GM23338 (cell line): ENCODE data around the gene LATS2.

Experiments used
- CREB1 ChIP-seq: fragments of 250-450 bp; sonication (Bioruptor Pico); IDR thresholded peaks from 2 replicates; pipeline ENCODE4 v1.5.0; 2020; ENCODE audit warnings: low read depth, mild to moderate bottlenecking, moderate library complexity
- EZH2 ChIP-seq: fragments of 200-600 bp; sonication (generic); IDR thresholded peaks from one replicate; pipeline ENCODE4 v1.8.0; 2017; ENCODE audit warnings: antibody characterized with exemption, mild to moderate bottlenecking, low read depth; ENCODE audit not compliant: unreplicated experiment
- EZH2phosphoT487 ChIP-seq: fragments of 200-600 bp; sonication (generic); IDR thresholded peaks from one replicate; pipeline ENCODE4 v1.8.1; 2018; ENCODE audit warnings: antibody characterized with exemption; ENCODE audit not compliant: unreplicated experiment
- JUNB ChIP-seq: IDR thresholded peaks from one replicate; pipeline ENCODE4 v1.6.1; 2016; ENCODE audit warnings: antibody characterized with exemption; ENCODE audit not compliant: unreplicated experiment
- NANOG ChIP-seq: IDR thresholded peaks from 2 replicates; pipeline ENCODE4 v1.6.1; 2016; ENCODE audit warnings: antibody characterized with exemption, borderline replicate concordance
- POLR2AphosphoS5 ChIP-seq: IDR thresholded peaks from 2 replicates; pipeline ENCODE4 v1.6.1; 2016; ENCODE audit warnings: antibody characterized with exemption, low read depth
- ZNF114 ChIP-seq: fragments of 250-450 bp; sonication (Bioruptor Pico); IDR thresholded peaks from 2 replicates; pipeline ENCODE4 v1.5.0; 2020; ENCODE audit warnings: mild to moderate bottlenecking, moderate library complexity
- ZNF331 ChIP-seq: fragments of 250-450 bp; sonication (Bioruptor Pico); IDR thresholded peaks from 2 replicates; pipeline ENCODE4 v1.5.0; 2020; ENCODE audit warnings: low read depth, mild to moderate bottlenecking, moderate library complexity
- TF ChIP-seq, protein P1 (sequence below), 2 experiments: fragments of 200-600 bp in 1 of 2; sonication (generic) in 1 of 2; conservative IDR thresholded peaks; 2 replicates each; pipeline versions ENCODE4 v1.5.1 to v1.6.1; 2016 to 2017; ENCODE audit warnings: antibody characterized with exemption in 2 of 2, low read depth in 2 of 2, mild to moderate bottlenecking in 2 of 2, moderate library complexity in 1 of 2
- TF ChIP-seq, protein P2 (sequence below): fragments of 250-450 bp; sonication (Bioruptor Pico); IDR thresholded peaks from 2 replicates; pipeline ENCODE4 v1.5.0; 2020; ENCODE audit warnings: mild to moderate bottlenecking, moderate library complexity
- TF ChIP-seq, protein P3 (sequence below): IDR thresholded peaks from one replicate; pipeline ENCODE4 v1.6.1; 2018; ENCODE audit warnings: antibody characterized with exemption; ENCODE audit not compliant: unreplicated experiment
- TF ChIP-seq, protein P4 (sequence below): IDR thresholded peaks from 2 replicates; pipeline ENCODE4 v1.6.1; 2016; ENCODE audit warnings: antibody characterized with exemption

DNA sequence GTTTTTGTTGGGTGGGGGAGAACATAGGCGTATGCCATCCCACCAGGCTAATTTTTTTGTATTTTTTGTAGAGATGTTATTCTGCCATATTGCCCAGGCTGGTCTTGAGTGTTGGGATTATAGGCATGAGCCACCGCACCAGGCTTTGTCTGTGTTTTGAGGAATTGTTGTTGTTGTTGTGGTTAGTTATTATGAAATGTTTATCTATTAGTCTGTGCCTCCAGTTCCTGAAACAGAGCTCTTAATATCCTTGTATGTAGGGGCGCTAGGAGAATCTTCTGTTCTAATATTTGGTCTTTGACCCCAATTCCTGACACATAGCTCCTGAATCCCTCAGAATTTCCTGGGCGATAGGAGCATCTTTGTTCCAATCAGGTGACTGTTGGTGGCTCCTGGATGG lies 5.6 kb upstream of the LATS2 start:
- TF ChIP-seq, protein P1, sequence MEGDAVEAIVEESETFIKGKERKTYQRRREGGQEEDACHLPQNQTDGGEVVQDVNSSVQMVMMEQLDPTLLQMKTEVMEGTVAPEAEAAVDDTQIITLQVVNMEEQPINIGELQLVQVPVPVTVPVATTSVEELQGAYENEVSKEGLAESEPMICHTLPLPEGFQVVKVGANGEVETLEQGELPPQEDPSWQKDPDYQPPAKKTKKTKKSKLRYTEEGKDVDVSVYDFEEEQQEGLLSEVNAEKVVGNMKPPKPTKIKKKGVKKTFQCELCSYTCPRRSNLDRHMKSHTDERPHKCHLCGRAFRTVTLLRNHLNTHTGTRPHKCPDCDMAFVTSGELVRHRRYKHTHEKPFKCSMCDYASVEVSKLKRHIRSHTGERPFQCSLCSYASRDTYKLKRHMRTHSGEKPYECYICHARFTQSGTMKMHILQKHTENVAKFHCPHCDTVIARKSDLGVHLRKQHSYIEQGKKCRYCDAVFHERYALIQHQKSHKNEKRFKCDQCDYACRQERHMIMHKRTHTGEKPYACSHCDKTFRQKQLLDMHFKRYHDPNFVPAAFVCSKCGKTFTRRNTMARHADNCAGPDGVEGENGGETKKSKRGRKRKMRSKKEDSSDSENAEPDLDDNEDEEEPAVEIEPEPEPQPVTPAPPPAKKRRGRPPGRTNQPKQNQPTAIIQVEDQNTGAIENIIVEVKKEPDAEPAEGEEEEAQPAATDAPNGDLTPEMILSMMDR (conservative IDR thresholded peaks at IDR 0.05; ENCODE audit: low read depth in 2 of 2) = no peak
- TF ChIP-seq EZH2phosphoT487 (no peak), POLR2AphosphoS5 (no peak), EZH2 (no peak), NANOG (no peak), CREB1 (no peak), ZNF114 (CRISPR knock-in tag) (no peak), JUNB (no peak), ZNF331 (no peak)
- TF ChIP-seq, protein P2, sequence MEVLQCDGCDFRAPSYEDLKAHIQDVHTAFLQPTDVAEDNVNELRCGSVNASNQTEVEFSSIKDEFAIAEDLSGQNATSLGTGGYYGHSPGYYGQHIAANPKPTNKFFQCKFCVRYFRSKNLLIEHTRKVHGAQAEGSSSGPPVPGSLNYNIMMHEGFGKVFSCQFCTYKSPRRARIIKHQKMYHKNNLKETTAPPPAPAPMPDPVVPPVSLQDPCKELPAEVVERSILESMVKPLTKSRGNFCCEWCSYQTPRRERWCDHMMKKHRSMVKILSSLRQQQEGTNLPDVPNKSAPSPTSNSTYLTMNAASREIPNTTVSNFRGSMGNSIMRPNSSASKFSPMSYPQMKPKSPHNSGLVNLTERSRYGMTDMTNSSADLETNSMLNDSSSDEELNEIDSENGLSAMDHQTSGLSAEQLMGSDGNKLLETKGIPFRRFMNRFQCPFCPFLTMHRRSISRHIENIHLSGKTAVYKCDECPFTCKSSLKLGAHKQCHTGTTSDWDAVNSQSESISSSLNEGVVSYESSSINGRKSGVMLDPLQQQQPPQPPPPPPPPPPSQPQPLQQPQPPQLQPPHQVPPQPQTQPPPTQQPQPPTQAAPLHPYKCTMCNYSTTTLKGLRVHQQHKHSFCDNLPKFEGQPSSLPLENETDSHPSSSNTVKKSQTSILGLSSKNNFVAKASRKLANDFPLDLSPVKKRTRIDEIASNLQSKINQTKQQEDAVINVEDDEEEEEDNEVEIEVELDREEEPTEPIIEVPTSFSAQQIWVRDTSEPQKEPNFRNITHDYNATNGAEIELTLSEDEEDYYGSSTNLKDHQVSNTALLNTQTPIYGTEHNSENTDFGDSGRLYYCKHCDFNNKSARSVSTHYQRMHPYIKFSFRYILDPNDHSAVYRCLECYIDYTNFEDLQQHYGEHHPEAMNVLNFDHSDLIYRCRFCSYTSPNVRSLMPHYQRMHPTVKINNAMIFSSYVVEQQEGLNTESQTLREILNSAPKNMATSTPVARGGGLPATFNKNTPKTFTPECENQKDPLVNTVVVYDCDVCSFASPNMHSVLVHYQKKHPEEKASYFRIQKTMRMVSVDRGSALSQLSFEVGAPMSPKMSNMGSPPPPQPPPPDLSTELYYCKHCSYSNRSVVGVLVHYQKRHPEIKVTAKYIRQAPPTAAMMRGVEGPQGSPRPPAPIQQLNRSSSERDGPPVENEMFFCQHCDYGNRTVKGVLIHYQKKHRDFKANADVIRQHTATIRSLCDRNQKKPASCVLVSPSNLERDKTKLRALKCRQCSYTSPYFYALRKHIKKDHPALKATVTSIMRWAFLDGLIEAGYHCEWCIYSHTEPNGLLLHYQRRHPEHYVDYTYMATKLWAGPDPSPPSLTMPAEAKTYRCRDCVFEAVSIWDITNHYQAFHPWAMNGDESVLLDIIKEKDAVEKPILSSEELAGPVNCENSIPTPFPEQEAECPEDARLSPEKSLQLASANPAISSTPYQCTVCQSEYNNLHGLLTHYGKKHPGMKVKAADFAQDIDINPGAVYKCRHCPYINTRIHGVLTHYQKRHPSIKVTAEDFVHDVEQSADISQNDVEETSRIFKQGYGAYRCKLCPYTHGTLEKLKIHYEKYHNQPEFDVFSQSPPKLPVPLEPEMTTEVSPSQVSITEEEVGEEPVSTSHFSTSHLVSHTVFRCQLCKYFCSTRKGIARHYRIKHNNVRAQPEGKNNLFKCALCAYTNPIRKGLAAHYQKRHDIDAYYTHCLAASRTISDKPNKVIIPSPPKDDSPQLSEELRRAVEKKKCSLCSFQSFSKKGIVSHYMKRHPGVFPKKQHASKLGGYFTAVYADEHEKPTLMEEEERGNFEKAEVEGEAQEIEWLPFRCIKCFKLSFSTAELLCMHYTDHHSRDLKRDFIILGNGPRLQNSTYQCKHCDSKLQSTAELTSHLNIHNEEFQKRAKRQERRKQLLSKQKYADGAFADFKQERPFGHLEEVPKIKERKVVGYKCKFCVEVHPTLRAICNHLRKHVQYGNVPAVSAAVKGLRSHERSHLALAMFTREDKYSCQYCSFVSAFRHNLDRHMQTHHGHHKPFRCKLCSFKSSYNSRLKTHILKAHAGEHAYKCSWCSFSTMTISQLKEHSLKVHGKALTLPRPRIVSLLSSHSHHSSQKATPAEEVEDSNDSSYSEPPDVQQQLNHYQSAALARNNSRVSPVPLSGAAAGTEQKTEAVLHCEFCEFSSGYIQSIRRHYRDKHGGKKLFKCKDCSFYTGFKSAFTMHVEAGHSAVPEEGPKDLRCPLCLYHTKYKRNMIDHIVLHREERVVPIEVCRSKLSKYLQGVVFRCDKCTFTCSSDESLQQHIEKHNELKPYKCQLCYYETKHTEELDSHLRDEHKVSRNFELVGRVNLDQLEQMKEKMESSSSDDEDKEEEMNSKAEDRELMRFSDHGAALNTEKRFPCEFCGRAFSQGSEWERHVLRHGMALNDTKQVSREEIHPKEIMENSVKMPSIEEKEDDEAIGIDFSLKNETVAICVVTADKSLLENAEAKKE (CRISPR knock-in tag) = no peak
- TF ChIP-seq, protein P3, sequence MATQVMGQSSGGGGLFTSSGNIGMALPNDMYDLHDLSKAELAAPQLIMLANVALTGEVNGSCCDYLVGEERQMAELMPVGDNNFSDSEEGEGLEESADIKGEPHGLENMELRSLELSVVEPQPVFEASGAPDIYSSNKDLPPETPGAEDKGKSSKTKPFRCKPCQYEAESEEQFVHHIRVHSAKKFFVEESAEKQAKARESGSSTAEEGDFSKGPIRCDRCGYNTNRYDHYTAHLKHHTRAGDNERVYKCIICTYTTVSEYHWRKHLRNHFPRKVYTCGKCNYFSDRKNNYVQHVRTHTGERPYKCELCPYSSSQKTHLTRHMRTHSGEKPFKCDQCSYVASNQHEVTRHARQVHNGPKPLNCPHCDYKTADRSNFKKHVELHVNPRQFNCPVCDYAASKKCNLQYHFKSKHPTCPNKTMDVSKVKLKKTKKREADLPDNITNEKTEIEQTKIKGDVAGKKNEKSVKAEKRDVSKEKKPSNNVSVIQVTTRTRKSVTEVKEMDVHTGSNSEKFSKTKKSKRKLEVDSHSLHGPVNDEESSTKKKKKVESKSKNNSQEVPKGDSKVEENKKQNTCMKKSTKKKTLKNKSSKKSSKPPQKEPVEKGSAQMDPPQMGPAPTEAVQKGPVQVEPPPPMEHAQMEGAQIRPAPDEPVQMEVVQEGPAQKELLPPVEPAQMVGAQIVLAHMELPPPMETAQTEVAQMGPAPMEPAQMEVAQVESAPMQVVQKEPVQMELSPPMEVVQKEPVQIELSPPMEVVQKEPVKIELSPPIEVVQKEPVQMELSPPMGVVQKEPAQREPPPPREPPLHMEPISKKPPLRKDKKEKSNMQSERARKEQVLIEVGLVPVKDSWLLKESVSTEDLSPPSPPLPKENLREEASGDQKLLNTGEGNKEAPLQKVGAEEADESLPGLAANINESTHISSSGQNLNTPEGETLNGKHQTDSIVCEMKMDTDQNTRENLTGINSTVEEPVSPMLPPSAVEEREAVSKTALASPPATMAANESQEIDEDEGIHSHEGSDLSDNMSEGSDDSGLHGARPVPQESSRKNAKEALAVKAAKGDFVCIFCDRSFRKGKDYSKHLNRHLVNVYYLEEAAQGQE = no peak
- TF ChIP-seq, protein P4, sequence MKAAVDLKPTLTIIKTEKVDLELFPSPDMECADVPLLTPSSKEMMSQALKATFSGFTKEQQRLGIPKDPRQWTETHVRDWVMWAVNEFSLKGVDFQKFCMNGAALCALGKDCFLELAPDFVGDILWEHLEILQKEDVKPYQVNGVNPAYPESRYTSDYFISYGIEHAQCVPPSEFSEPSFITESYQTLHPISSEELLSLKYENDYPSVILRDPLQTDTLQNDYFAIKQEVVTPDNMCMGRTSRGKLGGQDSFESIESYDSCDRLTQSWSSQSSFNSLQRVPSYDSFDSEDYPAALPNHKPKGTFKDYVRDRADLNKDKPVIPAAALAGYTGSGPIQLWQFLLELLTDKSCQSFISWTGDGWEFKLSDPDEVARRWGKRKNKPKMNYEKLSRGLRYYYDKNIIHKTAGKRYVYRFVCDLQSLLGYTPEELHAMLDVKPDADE = no peak
